ENCODE results near the gene TENM3.
"Not testable (repeated sequence)": the region's sequence is repeated elsewhere in the genome, so short reads cannot be mapped to it uniquely, and the experiment has no call there.

The TENM3 gene

DNA sequence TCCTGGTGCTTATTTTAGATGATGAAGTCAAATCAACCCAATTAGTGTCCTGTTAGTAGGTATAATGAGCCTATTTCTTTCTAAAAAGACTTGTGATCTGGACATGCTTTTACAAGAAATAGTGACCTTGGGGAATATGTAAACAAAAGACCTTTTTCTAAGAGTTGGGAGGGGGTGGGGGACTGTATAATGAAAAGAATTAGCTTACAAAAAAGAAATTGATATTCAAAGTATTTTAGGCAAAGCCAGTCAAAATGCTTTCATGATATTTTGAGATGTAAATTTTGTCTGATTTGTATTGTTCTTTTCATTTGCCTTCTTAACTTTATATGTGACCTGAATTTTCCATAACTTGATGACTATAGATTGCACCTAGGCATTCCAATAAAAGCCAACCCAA, 559.4 kb downstream of the TENM3 start:
- no peak for DNase-seq

DNA sequence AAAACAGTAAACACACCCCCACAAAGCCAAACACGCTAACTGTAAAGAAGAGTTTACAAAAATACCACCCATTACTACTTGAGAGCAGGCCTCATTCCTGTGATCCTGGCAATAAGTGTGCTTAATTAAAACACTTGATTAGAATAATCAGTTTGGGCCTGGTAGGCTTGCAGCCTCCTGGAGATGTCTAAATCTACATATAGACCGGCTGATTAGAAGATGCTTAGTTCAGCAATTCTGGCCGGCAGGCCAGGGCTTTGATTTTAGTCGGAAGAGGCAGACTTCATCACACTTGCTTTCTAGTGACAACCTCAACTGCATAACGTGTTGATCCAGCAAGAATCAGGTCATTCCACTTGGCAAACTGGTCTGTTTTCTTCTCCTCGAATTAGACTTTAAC, 560.0 kb downstream of the TENM3 start:
- DNase-seq: no peak

DNA sequence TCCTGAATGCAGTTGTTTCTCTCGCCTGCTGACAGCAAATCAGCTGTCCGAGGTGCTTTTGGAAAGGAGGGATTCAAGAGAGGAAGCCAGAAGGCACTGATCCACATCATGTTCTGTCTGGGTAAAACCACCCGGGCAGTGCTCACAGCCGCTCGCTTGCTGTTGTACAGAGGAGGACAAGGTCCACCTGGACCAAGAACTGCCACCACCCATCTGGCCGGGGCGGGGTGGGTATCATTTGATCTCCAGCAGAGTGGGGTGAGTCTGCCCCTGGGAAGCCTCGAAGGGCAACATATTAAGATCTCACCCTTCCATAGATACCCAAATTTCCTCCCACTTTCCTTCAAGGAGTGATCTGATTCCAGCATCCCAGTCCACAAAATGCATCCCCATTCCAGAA, 560.9 kb downstream of the TENM3 start:
- no peak for DNase-seq

DNA sequence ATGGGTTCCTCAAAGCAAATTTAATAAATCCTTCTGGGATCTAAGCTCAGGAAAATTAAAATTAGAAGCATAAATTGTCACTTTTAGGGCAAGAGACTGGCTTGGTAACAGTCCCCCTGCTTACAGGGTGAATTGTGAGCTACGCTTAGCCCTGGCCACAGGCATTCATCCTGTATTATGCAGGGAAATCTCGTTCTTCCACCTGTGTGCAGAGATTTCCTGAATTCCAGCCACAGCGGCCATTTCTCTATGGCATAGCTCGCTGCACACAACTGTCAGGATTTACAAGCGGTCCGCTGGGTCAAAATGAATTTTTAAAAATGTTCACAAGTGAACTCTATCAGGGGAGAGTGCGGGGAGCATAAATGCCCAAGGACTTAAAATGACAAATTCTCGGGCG, 562.1 kb downstream of the TENM3 start:
- DNase-seq: no peak

DNA sequence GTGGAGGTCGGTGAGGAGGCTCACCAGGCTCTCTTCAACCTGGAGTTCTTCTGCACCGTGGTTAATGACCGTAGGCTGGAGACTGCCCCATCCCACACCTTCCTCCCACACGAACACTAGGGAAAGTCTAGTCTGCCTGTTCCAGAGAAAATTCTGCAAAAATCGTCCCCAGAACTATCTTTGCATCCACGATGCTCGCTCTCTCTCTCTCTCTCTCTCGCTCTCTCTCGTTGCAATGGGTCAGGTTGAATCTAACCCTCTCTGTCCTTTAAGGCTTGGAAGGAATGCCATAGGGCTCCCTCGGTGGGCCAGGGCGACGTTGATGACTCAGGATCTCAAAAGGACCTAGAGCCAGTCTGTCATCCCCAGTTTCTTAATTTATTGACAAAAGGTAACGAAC, 562.5 kb downstream of the TENM3 start:
- DNase-seq: no peak

DNA sequence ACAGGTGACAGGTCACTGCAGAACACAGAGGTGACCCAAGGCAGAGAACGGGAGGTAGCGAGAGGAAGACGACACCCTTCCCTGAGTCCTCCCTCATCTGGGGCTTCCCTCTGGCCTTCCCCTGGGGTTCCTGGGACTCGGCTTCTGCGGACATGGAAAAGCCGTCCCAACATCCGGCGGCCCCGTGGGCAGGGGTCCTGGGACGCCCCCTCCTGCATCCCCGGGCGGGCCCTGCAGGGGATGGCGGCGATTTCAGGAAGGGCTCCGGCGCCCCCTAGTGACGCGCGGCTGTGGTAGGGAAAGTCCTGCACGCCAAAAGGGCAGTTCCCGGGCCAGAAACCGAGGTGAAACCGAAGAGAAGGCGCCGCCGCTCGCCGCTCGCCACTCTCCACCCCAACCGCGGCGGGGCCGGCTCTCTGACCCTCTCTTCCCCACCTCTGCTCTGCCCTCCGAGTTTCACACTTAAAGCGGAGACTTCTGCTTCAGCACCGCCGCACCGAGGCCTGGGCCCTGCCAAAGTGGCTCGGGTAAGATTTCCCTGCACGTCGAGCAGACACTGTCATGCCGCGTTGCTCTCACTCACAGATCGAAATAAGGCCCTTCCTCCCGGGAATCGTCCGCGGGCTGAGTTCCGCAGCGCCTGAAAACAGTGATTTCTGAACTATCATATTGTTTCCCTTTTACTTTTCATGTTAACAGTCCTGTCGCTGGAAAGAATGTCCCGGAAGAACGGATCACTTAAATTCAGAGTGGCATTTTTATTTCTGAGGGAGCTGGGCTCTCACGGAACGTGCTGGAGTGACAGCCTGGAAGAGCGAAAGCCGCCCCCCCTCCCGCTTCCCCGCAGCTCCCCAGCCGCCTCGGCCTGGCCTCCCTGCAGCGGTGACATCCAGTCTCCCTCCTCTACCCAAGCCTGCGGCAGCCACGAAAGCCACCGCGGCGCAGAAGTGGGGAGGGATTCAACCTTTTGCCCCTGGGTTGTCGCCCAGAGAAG, 563.4 kb downstream of the TENM3 start:
- peak; percentile 12 for DNase-seq

DNA sequence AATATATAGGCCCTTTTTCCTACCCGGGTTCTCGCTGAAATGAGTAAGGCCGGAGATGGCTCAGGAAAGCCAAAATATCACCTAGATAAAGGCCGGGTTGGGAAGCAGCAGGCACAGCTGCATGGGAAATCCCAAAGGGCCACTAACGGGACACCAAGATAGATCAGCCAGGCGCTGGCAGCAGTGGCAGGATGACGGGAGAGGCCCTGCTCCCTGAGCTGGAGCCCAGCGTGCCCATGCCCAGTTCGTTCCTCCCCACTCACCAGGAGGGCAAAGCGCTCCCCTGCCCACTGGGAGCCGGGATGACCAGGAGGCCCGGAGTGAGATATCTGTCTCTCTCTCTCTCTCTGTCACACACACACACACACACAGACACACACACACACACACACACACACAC, 564.1 kb downstream of the TENM3 start:
- DNase-seq: no peak

DNA sequence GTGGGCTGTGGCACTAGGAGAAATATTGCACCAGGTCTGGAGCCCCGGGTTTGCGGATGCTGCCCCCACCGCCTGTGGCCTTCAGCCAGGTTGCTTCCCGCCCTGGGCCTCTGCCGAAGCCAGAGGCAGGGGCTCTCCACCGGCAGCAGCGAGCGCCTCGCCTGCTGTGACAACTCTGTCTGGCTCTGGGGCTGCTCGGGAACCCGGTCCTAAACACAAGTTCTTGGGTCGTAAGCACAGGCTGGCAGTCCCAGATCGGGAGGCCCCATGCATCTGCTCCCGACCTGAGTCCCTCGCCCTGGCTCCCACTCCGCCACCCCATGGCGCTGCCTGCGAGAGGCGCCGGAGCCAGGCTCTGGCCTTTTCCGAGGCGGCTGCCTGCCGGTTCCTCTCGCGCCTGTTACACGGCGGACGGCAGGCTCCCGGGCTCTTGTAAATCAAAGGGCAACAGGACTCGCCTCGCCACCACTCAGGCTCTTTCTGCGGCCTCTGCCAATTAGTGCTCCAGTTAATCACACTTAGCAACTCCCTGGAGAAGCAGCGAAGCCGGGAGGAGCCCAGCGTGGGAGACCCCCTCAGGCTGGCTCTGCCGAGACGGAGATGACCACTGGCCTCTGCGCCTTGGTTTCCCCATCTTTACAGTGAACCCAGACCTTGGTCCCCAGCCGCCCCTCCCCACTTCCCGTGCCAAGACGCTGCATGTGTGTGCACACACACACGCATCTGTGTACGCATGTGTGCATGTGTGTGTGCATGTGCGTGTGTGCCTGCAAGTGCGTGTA, 564.8 kb downstream of the TENM3 start:
- no peak for DNase-seq

DNA sequence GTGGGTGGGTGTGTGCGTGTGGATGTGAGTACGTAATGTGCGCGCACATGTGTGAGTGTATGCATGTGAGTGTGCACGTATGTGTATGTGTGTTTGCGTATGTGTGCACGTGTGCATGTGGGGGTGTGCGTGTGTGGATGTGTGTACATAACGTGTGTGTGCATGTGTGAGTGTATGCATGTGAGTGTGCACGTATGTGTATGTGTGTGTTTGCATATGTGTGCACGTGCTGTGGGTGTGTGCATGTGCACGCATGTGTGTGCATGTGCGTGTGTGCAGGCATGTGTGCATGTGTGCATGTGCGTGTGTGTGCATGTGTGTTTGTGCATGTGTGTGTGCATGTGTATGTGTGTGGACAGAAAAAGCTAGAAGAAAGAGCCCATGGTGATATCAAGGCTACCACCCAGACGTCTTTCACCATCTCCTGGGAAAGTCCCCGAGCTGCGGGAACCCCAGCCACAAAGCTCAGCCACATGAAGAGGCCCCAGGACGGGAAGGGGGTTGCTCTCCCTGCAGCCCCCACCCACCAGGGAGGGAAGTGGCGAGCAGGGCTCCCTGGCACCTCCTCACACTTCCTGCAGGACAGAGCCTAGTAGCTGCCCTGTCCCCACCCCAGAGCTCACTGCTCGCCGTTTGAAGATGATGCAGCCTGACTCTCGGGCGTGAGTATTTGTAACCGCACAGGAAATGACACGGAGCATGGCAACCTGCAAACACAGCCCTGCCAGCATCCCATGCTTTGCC, 565.6 kb downstream of the TENM3 start:
- no peak for DNase-seq

DNA sequence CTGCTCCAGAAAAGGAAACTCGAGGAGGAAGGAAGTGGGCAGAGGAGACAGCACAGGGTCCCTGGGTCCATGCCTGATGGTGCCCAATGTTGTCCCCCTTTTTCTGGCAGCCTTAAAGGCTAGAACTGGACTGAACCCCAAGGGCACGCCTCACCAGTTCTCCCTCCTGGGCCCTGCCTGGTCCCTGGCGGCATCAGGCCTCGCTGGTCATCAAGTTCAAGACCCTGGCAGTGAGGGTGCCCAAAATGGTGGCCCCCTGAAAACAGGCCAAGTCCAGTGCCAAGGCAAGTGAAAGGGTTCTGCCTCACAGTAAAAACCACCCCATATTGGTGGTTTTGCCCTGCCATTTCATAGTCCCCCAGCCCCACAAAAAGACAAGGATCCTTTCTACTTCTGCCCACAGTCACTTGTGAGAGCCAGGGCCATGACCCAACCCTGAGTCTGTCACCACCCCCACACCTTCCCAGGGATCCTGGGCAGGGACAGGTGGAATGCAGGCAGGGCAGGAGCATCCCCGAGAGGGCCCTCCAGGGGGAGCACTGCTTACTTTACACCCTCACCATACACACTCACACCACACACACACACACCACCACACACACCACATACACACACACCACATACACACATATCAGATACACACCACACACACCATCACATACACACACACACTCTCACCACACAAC, 566.4 kb downstream of the TENM3 start:
- no peak for DNase-seq

DNA sequence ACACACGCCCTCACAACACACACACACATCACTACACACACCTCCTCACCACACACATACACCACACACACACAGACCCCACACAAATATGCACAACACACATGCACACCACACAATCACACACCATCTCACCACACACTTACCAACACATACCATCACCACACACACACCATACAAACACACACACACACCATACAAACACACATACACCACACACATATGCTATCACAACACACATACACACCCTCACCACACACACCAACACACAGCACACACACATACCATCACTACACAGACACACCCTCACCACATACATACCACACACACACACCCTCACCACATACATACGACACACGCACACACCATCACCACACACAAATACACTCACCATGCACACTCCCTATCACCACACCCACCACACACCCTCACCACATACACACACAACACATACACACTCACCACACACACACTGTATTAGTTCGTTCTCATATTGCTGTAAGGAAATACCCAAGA, 567.0 kb downstream of the TENM3 start:
- no peak for DNase-seq

DNA sequence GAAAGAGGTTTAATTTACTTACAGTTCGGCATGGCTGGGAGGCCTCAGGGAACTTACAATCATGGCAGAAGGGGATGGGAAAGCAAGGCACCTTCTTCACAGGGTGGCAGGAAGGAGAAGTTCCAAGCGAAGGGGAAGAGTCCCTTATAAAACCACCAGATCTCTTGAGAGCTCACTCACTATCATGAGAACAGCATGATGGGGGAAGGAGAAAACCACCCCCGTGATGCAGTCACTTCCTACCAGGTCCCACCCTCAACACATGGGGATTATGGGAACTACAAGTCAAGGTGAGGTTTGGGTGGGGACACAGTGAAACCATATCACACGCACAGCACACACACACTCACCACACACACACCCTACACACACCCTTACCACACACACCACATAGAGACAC, 569.7 kb downstream of the TENM3 start:
- DNase-seq: no peak

DNA sequence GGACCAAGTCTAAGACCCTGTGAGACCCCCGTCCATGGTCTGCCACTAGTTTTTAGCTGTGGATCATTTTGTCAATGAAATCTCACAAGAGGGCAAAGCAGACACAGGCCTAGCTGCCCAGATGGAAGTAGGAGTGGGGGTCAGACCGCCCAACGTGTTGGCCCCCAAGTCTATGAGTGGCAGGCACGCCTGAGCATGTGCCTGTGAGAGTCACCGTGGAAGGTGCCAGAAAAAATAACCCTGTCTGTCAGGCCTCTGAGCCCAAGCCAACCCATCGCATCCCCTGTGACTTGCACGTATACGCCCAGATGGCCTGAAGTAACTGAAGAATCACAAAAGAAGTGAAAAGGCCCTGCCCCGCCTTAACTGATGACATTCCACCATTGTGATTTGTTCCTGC, 570.9 kb downstream of the TENM3 start:
- DNase-seq: not testable (repeated sequence)

DNA sequence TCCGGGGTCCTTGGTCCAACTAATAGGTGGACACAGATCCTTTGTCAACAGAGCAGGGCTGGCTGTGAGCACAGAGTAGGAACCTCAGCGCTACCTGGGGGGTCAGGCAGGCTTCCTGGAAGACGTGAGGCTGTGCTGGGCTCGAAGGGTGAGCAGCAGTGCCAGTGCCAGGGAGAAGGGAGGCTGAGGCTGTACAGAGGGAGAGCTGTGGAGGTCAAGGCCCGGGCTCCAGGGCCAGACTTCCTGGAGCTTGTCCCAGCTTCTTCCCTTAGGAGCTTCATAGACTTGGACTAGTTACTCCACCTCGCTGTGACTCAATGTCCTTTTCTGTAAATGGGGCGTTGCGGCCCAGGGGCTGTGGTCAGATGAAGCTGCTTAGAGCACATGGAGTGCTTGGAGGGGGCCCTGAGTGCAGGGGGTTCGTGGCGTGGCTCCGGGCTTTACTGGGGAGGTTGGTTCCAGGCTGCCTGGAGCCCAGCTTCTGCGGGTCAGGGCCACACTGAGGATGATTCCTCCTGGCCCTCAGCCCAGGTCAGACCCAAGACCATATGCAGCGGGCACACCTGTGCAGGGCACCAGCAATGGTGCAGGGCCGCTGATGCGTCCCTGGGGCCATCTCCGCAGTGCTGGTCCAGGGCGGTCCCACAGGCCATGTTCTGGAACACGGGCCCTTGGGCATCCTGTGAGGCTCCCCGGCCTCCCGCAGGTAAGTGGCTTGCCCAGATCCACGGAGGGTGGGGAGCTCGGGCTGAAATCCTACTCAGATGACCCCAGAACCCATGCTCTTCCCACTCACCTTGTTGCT, 575.9 kb downstream of the TENM3 start:
- DNase-seq: no peak

DNA sequence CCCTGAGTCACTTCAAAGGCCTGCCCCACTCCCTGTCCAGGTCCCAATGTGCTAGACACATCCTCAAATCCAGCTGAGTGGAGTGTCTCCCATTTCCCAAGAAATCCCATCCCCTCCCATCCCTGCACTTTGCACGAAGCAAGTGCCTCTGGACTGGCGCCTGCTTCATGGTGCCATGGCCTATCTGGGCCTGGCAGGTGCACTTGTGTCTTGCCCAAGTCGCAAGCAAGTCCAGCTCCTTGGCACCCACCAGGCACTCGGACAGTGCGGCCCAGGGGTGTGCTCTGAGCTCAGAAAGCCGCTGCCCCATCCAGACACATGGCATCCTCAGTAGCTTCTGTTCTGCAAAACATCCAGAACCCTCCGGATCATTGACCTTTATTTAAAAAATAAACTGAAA, 576.5 kb downstream of the TENM3 start:
- no peak for DNase-seq

DNA sequence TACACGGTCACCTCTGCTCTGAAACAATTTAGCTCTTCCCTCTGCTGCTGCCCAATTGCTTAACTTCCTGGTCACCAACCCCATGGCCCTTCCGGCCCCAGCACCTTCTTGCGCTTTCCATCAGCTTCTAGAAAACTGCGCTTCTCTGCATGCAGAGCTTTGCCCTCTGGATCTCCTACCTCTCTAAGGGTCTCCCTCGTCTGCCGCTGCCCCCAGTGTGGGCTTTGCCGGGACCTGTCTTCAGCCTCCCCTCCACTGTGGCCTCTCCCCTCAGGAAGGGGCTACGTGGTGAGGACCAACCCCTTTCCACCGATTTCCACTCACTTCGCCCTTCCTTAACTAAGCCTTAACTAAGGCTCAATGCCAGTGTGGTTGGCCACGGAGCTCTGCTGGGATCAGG, 579.4 kb downstream of the TENM3 start:
- DNase-seq: no peak

DNA sequence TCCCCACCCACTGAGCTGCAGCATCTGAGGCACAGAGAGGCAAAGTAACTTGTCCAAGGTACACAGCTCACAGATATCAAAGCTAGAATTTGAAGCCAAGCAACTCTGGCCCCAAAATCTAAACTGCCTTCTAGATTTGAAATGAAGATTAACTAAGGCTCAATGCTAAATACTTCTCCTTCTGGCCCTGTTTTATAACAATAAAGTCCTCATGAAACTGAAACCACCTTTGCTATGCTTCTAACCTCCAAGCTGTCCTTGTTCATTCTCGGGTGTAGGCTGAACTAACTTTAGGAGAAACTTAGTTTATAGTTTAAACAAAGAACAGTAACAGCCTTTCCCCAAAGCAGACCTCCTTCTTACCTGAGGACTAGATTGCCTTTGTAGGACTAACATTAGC, 580.4 kb downstream of the TENM3 start:
- DNase-seq: no peak

DNA sequence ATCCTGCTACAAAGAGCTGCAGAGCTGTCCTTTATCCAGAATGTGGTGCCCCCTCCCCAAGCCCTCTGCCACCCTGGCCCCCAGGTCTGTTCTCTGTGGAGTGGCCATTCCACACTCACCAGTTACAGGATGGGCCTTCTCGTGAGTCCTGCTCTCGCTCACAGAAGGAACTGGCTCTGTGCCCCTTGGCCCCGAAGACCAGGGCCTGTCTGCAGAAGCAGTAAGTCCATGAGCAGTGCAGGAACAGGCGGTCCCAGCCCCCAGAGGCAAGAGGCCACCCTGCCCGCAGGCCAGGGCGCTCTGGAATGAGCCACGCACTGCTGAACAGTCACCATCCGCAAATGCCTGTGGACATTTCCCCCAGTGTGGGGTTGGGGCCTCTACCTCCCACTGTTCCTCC, 581.8 kb downstream of the TENM3 start:
- DNase-seq: no peak

DNA sequence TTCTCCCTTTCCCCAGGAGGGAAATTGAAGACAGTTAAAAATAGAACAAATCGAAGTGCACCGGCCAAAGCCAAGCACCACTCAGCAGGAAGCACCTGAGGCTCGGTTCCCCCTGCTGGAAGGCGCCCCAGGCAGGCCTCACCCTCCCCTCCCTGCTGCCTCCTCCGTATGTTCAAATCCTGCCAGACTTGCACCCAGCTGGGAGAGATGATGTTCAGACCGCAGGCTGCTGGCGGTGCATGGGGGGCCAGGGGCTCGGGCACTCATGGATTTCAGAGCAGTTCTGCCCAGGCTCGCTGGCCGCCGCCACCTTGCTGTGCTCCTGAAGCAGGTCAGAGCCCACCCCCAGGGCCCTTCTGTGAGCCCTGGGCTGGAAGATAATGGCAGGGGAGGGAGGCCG, 582.6 kb downstream of the TENM3 start:
- DNase-seq: no peak

DNA sequence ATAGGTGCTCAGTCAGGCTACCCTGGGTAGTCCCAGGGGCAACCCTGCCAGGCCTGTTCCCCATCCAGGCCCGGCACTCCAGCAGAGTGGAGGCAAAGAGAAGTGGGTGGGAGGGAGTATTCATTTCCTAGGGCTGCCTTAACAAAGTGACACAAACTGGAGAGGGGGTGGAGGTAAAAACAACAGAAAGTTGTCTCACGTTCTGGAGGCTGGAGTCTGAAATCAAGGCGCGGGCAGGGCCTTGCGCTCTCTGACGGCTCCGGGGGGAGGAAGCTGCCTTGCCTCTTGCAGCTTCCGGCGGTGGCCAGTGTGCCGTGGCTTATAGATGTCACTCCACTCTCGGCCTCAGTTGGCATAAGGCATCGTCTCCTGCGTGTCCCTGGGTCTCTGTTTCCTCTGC, 583.2 kb downstream of the TENM3 start:
- no peak for DNase-seq

DNA sequence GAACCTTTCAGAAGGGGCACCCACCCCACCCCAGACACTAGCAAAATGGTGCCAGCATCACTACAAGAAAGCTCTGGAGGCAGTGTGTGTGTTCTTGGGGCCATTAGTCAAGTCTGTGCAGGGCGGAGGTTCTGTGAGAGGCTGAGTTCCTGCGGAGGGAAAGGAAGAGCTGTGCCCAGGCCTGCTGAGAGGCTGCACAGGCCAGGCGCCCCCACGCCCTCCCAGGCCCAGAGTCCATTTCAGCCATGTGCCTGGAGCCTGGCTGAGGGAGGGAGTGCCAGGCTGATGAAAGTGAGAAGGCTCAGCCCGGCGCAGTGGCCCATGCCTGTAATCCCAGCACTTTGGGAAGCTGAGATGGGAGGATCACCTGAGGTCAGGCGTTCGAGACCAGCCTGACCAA, 584.0 kb downstream of the TENM3 start:
- no peak for DNase-seq

DNA sequence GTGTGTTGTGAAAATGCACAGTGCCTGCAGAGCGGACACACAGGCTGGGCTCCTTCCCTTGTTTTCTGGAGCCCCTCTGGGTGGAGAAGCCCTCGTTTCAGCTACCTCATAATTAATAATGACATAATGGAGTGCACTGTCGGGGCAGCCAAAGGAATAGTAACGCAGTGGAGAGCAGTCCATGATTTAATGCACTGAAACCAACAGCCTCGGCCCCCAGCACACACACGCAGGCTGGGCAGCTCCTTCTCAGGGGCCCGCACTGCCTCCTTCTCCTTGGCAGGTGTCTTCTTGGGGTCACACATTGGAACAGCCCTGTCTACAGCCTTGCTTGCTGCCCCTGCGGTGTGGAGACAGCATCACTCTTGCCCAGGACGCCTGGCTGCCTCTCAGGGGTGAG, 584.8 kb downstream of the TENM3 start:
- no peak for DNase-seq
